K562 treated with DMSO at 1 percent for 12 hours (cell line): ENCODE measurements around the gene CCIN. TPM values are rescaled to one million over a fixed set of nuclear protein-coding genes. Genes with fewer than 3 reads are reported as not detected.

Source experiments
- total RNA-seq: library from RNA; unstranded; fragments of 300-600 nt; gene quantifications from 2 replicates; pipeline ENCODE4 v1.2.3, GENCODE V29; 2022; ENCODE audit not compliant: insufficient read depth

CCIN gene
- total RNA-seq, result not detected in 2 replicates

DNA sequence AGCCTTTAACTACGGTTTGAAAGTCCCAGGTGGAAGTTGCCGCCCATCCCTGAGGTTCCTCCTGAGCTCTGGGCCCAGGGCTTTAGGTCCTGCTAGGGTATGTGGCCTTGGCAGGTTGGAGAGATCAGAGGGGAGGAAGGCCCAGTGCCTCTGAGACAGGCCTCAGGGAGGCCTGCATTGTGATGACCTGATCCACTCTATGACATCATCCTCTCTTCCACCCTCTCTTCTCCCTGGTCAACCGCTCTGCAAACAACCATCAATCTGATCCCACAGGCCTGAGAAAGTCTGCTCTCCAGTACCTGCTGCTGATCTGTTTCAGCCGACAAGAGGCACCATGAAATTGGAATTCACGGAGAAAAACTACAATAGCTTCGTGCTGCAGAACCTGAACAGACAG lies at the start of gene CCIN:
CCIN (plus strand) TSS at position 223 of the 400 bp plus-strand sequence; CDS start at position 338, 115 bp downstream.

DNA sequence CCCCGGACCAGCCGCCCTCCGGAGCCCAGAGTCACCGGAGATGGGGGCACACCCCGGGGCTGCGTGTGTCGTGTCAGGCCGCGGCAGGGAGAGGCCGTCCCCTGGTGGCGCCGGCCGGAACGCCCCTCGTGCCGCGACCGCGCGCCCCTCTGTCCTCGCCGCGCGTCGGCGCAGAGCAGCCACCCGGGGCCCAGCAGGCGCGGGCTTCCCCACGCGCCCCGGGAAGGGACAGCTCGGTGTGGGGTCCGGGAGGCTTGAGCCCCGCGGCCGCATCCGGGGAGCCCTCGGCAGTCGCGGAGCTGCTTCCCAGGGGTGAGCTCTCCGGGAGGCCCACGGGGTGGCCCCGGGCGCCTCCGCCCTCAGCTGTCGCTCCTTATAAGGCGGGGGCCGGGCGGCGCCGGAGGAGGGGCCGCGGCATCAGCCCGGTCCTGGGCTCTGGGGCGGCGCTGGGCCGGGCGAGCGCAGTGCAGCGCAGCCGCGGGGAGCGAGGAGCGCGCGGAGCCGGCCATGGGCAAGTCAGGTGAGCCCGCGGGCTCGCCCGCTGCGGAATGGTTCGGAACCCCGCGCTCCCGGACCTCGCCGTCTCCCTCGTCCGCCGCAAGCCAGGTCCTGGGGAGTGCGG lies 32.8 kb upstream of the CCIN start, which contains the start of gene GLIPR2:
GLIPR2 (plus strand) TSS at position 462 of the 622 bp plus-strand sequence; CDS start at position 508, 46 bp downstream.

GRCh38 chr9:36190388-36191289 lies 21.5 kb downstream of the CCIN start, which contains the start of gene CLTA:
Gene CLTA, plus strand, starts transcription at chr9:36190921. Its CDS starts 136 bp downstream, at chr9:36191057.

Other genes with a start within 250 kb of the CCIN start
- not detected in 2 replicates for gene OR2S2, start 211.2 kb upstream of the CCIN start, total RNA-seq
- gene RECK, start 132.5 kb upstream of the CCIN start, total RNA-seq, result 0.35 TPM in 1 of 2 replicates, not detected in the other
- 6.9 TPM in 2 replicates for gene GLIPR2, start 32.7 kb upstream of the CCIN start, total RNA-seq
- 332 and 335 TPM in 2 replicates for gene CLTA, start 21.5 kb downstream of the CCIN start, total RNA-seq
- 4.3 and 12.3 TPM in 2 replicates for gene GNE, start 89.1 kb downstream of the CCIN start, total RNA-seq
- gene RNF38, start 230.9 kb downstream of the CCIN start, total RNA-seq, result 1.6 and 10.3 TPM in 2 replicates